Measurements from ENCODE around the gene STXBP4.

DNA sequence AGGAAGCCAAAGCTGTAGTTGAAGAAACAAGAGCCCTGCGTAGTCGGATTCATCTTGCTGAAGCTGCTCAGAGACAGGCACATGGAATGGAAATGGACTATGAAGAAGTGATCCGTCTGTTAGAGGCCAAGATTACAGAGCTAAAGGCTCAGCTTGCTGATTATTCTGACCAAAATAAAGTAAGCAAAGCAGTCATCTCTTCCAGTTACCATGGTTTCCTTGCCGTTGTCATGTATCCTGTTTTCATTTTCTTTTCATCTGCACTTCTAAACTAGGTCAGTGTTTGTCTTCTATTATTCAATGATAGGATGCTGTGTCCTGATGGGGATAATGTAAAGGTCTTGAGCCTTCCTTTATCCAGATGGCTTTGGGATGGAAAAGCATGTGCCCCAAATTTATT, 104.3 kb downstream of the STXBP4 start:
- TF ChIP-seq POLR2A (IDR thresholded peaks at IDR 0.05): no peak
- TF ChIP-seq, protein P1, sequence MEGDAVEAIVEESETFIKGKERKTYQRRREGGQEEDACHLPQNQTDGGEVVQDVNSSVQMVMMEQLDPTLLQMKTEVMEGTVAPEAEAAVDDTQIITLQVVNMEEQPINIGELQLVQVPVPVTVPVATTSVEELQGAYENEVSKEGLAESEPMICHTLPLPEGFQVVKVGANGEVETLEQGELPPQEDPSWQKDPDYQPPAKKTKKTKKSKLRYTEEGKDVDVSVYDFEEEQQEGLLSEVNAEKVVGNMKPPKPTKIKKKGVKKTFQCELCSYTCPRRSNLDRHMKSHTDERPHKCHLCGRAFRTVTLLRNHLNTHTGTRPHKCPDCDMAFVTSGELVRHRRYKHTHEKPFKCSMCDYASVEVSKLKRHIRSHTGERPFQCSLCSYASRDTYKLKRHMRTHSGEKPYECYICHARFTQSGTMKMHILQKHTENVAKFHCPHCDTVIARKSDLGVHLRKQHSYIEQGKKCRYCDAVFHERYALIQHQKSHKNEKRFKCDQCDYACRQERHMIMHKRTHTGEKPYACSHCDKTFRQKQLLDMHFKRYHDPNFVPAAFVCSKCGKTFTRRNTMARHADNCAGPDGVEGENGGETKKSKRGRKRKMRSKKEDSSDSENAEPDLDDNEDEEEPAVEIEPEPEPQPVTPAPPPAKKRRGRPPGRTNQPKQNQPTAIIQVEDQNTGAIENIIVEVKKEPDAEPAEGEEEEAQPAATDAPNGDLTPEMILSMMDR (IDR thresholded peaks at IDR 0.05): no peak
- no peak for TF ChIP-seq POLR2AphosphoS5 (IDR thresholded peaks at IDR 0.05)
- TF ChIP-seq EP300 (IDR thresholded peaks at IDR 0.05): no peak
